IgD-negative memory B cell (primary cell): Measurements from ENCODE around the gene JUND. TPM values are rescaled to one million over a fixed set of nuclear protein-coding genes. Genes with fewer than 3 reads are reported as not detected.

Source experiments
- H3K27ac Mint-ChIP-seq, 3 donors: one replicate each; pipeline ENCODE4 v1.8.0; 2020 to 2022; ENCODE audit warnings: mild to moderate bottlenecking in 3 of 3, mixed read lengths in 3 of 3, moderate library complexity in 1 of 3
- H3K27me3 Mint-ChIP-seq: one replicate; pipeline ENCODE4 v1.8.0; 2021; ENCODE audit warnings: mixed read lengths
- H3K36me3 Mint-ChIP-seq: one replicate; pipeline ENCODE4 v1.8.0; 2020; ENCODE audit warnings: mild to moderate bottlenecking, mixed read lengths
- H3K4me1 Mint-ChIP-seq, 3 donors: one replicate each; pipeline ENCODE4 v1.8.0; 2020 to 2022; ENCODE audit warnings: mixed read lengths in 3 of 3, mild to moderate bottlenecking in 1 of 3
- H3K4me3 Mint-ChIP-seq, 4 donors: one replicate each; pipeline ENCODE4 v1.8.0; 2020 to 2022; ENCODE audit warnings: mild to moderate bottlenecking in 4 of 4, mixed read lengths in 4 of 4, moderate library complexity in 3 of 4
- H3K9me3 Mint-ChIP-seq, 3 donors: one replicate each; pipeline ENCODE4 v1.8.0; 2020 to 2021; ENCODE audit warnings: mixed read lengths in 3 of 3, mild to moderate bottlenecking in 1 of 3
- polyA plus RNA-seq: library from polyadenylated mRNA; unstranded; fragments of 300-500 nt; fragmentation: Illumina TruSeq; gene quantifications from one replicate; pipeline ENCODE4 v1.2.3, GENCODE V29; 2021

JUND gene
- polyA plus RNA-seq, 1 donor from 2014 or later: 164 TPM

GRCh38 chr19:18312092-18312534, 30.7 kb upstream of the JUND start:
- Mint-ChIP-seq H3K27ac (no peak overlapping the region), H3K4me1 (peaks cover 9 to 12% (median 10%) of the 10 kb centered on the region in 3 donors), H3K27me3 (no peaks in the 10 kb centered on the region), H3K4me3 (no peak overlapping the region), H3K9me3 (no peaks in the 10 kb centered on the region), H3K36me3 (peaks cover 2% of the 10 kb centered on the region)

GRCh38 chr19:18311502-18312091, 30.2 kb upstream of the JUND start:
- Mint-ChIP-seq H3K9me3 (no peaks in the 10 kb centered on the region), H3K4me3 (no peak overlapping the region), H3K4me1 (peaks cover 13 to 17% (median 13%) of the 10 kb centered on the region in 3 donors), H3K36me3 (peaks cover 2% of the 10 kb centered on the region), H3K27me3 (no peaks in the 10 kb centered on the region), H3K27ac (peak overlapping the region in 1 of 3 donors; percentile 56)

GRCh38 chr19:18310966-18311365, 29.5 kb upstream of the JUND start:
- no peak overlapping the region for H3K4me3 Mint-ChIP-seq
- peaks cover 12 to 21% (median 15%) of the 10 kb centered on the region in 3 donors for H3K4me1 Mint-ChIP-seq
- peak overlapping the region in 1 of 3 donors; percentile 85 for H3K27ac Mint-ChIP-seq
- peaks cover 2% of the 10 kb centered on the region for H3K36me3 Mint-ChIP-seq
- H3K9me3 Mint-ChIP-seq: no peaks in the 10 kb centered on the region
- no peaks in the 10 kb centered on the region for H3K27me3 Mint-ChIP-seq

- Mint-ChIP-seq H3K9me3 (no peaks in the 10 kb centered on the region), H3K27ac (peak overlapping the region in 2 of 3 donors; percentile 14 to 85), H3K4me1 (peaks cover 11 to 22% (median 15%) of the 10 kb centered on the region in 3 donors), H3K4me3 (no peak overlapping the region), H3K27me3 (no peaks in the 10 kb centered on the region), H3K36me3 (peaks cover 2% of the 10 kb centered on the region)
Observed at GRCh38 chr19:18310118-18310909, 28.9 kb upstream of the JUND start.

GRCh38 chr19:18309525-18310064, 28.2 kb upstream of the JUND start:
- Mint-ChIP-seq H3K4me1 (peaks cover 14 to 29% (median 20%) of the 10 kb centered on the region in 3 donors), H3K36me3 (peaks cover 2% of the 10 kb centered on the region), H3K27ac (peak overlapping the region in 1 of 3 donors; percentile 14), H3K9me3 (no peaks in the 10 kb centered on the region), H3K27me3 (no peaks in the 10 kb centered on the region), H3K4me3 (no peak overlapping the region)

- H3K4me1 Mint-ChIP-seq: peaks cover 16 to 32% (median 22%) of the 10 kb centered on the region in 3 donors
- peak overlapping the region in 1 of 3 donors; percentile 31 for H3K27ac Mint-ChIP-seq
Observed at GRCh38 chr19:18308948-18309325, 27.5 kb upstream of the JUND start.

GRCh38 chr19:18308051-18308947, 26.9 kb upstream of the JUND start:
- Mint-ChIP-seq H3K27ac (peak overlapping the region in 1 of 3 donors; percentile 23), H3K9me3 (no peaks in the 10 kb centered on the region), H3K36me3 (peaks cover 2% of the 10 kb centered on the region), H3K27me3 (no peaks in the 10 kb centered on the region), H3K4me3 (no peak overlapping the region), H3K4me1 (peaks cover 21 to 38% (median 25%) of the 10 kb centered on the region in 3 donors)

More at GRCh38 chr19:18308948-18309325, 27.5 kb upstream of the JUND start:
- Mint-ChIP-seq H3K27me3 (no peaks in the 10 kb centered on the region), H3K4me3 (no peak overlapping the region), H3K9me3 (no peaks in the 10 kb centered on the region), H3K36me3 (peaks cover 2% of the 10 kb centered on the region)

GRCh38 chr19:18307271-18307681, 25.9 kb upstream of the JUND start:
- Mint-ChIP-seq H3K4me3 (peak overlapping the region; percentile 87 to 99 (median 92)), H3K27ac (peak overlapping the region; percentile 96 to 100 (median 100)), H3K4me1 (peaks cover 22 to 38% (median 27%) of the 10 kb centered on the region in 3 donors), H3K9me3 (no peaks in the 10 kb centered on the region), H3K27me3 (no peaks in the 10 kb centered on the region), H3K36me3 (peaks cover 2% of the 10 kb centered on the region)

- no peaks in the 10 kb centered on the region for H3K9me3 Mint-ChIP-seq
- peaks cover 22 to 38% (median 27%) of the 10 kb centered on the region in 3 donors for H3K4me1 Mint-ChIP-seq
- peak overlapping the region; percentile 96 to 100 (median 100) for H3K27ac Mint-ChIP-seq
- H3K36me3 Mint-ChIP-seq: peaks cover 2% of the 10 kb centered on the region
- H3K4me3 Mint-ChIP-seq: peak overlapping the region; percentile 87 to 99 (median 92)
- H3K27me3 Mint-ChIP-seq: no peaks in the 10 kb centered on the region
Observed at GRCh38 chr19:18306888-18307260, 25.5 kb upstream of the JUND start.

GRCh38 chr19:18306209-18306887, 24.9 kb upstream of the JUND start:
- Mint-ChIP-seq H3K4me1 (peaks cover 22 to 38% (median 27%) of the 10 kb centered on the region in 3 donors), H3K27me3 (no peaks in the 10 kb centered on the region), H3K4me3 (peak overlapping the region; percentile 87 to 99 (median 92)), H3K36me3 (peaks cover 2% of the 10 kb centered on the region), H3K9me3 (no peaks in the 10 kb centered on the region), H3K27ac (peak overlapping the region; percentile 96 to 100 (median 100))

- Mint-ChIP-seq H3K36me3 (peaks cover 2% of the 10 kb centered on the region), H3K27me3 (no peaks in the 10 kb centered on the region), H3K4me3 (peak overlapping the region; percentile 87 to 99 (median 92)), H3K4me1 (peaks cover 22 to 38% (median 27%) of the 10 kb centered on the region in 3 donors), H3K9me3 (no peaks in the 10 kb centered on the region), H3K27ac (peak overlapping the region; percentile 96 to 100 (median 100))
Observed at GRCh38 chr19:18304458-18305310, 23.3 kb upstream of the JUND start.

- peak overlapping the region; percentile 87 to 99 (median 92) for H3K4me3 Mint-ChIP-seq
- no peaks in the 10 kb centered on the region for H3K27me3 Mint-ChIP-seq
- H3K9me3 Mint-ChIP-seq: no peaks in the 10 kb centered on the region
- peaks cover 2% of the 10 kb centered on the region for H3K36me3 Mint-ChIP-seq
- H3K27ac Mint-ChIP-seq: peak overlapping the region; percentile 96 to 100 (median 100)
- peaks cover 22 to 38% (median 27%) of the 10 kb centered on the region in 3 donors for H3K4me1 Mint-ChIP-seq
Observed at GRCh38 chr19:18304208-18304457, 22.7 kb upstream of the JUND start.

GRCh38 chr19:18301718-18302111, 20.3 kb upstream of the JUND start:
- H3K4me1 Mint-ChIP-seq: peaks cover 16 to 31% (median 19%) of the 10 kb centered on the region in 3 donors
- no peaks in the 10 kb centered on the region for H3K9me3 Mint-ChIP-seq
- peak overlapping the region in 1 of 4 donors; percentile 73 for H3K4me3 Mint-ChIP-seq
- H3K27me3 Mint-ChIP-seq: no peaks in the 10 kb centered on the region
- peak overlapping the region in 2 of 3 donors; percentile 53 to 78 for H3K27ac Mint-ChIP-seq
- H3K36me3 Mint-ChIP-seq: no peaks in the 10 kb centered on the region
